HCT116 (cell line): ENCODE results near the gene MEGF6. TPM values are rescaled to one million over a fixed set of nuclear protein-coding genes. Genes with fewer than 3 reads are reported as not detected.

ENCODE experiments used
- ATAC-seq: fragments of 200-7000 bp; cut with Tn5 transposase; 2 replicates; pipeline ENCODE4 v1.9.1; 2020; ENCODE audit warnings: mild to moderate bottlenecking, moderate library complexity
- BruUV-seq: library from RNA; stranded (reverse); fragments of 400-500 nt; replicated peaks from 2 replicates; lab custom pipeline; 2021; lab: Mats Ljungman, UMichigan
- CTCF ChIA-PET: fragments of 300-600 bp; sonication (Branson Sonifier 250); formaldehyde crosslinking; loops from one replicate; lab custom pipeline; 2021; ENCODE audit warnings: antibody characterized with exemption; lab: Charles Lee
- POLR2A ChIA-PET: fragments of 300-600, 350-600 bp; sonication (Branson Sonifier 250); formaldehyde crosslinking; loops from one replicate; lab custom pipeline; 2021; ENCODE audit warnings: antibody characterized with exemption; lab: Charles Lee
- RAD21 ChIA-PET, 2 experiments: fragments of 300-600 bp; sonication (Branson Sonifier 250); formaldehyde crosslinking; loops; one replicate each; lab custom pipeline; 2023; ENCODE audit warnings: low total read pairs in 2 of 2; ENCODE audit not compliant: uncharacterized antibody in 2 of 2, unreplicated experiment in 2 of 2, low non-redundant PET in 1 of 2; lab: Charles Lee
- DNase-seq: peaks from one replicate; pipeline ENCODE4 v3.0.0-alpha.2; 2010; ENCODE audit warnings: low read depth, low spot score
- H2AFZ ChIP-seq: fragments of 200-600 bp; shearing (Covaris generic), sonication (generic); 2 replicates; pipeline ENCODE4 v1.6.1; 2017; ENCODE audit warnings: low read depth, mixed run types, mixed read lengths, antibody characterized with exemption, low read length; ENCODE audit not compliant: poor library complexity, severe bottlenecking
- H3K27ac ChIP-seq: 2 replicates; pipeline ENCODE4 v1.5.1; 2012; ENCODE audit warnings: low read depth, low read length
- H3K27me3 ChIP-seq: fragments of 200-600 bp; sonication (generic); 2 replicates; pipeline ENCODE4 v1.6.1; 2016; ENCODE audit warnings: mixed run types, low read length, mixed read lengths; ENCODE audit not compliant: insufficient read depth
- H3K36me3 ChIP-seq, 2 experiments: fragments of 200-500 bp in 1 of 2; fragments of 200-600 bp in 1 of 2; sonication (Bioruptor generic) in 1 of 2; sonication (generic) in 1 of 2; 2 replicates each; pipeline versions ENCODE4 v1.5.1 to v1.6.1; 2014 to 2016; ENCODE audit warnings: low read length in 2 of 2, inconsistent platforms in 1 of 2, mixed read lengths in 1 of 2, mixed run types in 1 of 2; ENCODE audit not compliant: insufficient read depth in 2 of 2, control insufficient read depth in 1 of 2
- H3K4me1 ChIP-seq, 2 experiments: fragments of 200-600 bp in 1 of 2; sonication (generic) in 1 of 2; 2 replicates each; pipeline versions ENCODE4 v1.5.1 to v1.6.1; 2012 to 2017; ENCODE audit warnings: low read length in 2 of 2, inconsistent platforms in 1 of 2, mild to moderate bottlenecking in 1 of 2, mixed read lengths in 1 of 2, mixed run types in 1 of 2, moderate library complexity in 1 of 2; ENCODE audit not compliant: insufficient read depth in 2 of 2, control insufficient read depth in 1 of 2
- H3K4me2 ChIP-seq: fragments of 200-600 bp; sonication (generic); 2 replicates; pipeline ENCODE4 v1.6.1; 2017; ENCODE audit warnings: mixed run types, low read length, mixed read lengths
- H3K4me3 ChIP-seq, 2 experiments: fragments of 200-600 bp in 1 of 2; sonication (generic) in 1 of 2; replicated peaks in 1 of 2; 2 replicates each; pipeline ENCODE4 v1.5.1; 2011 to 2016; ENCODE audit warnings: low read length in 2 of 2, control low read depth in 1 of 2, low read depth in 1 of 2, mild to moderate bottlenecking in 1 of 2, mixed read lengths in 1 of 2, mixed run types in 1 of 2
- H3K79me2 ChIP-seq: fragments of 200-600 bp; sonication (generic); 2 replicates; pipeline ENCODE4 v1.6.1; 2017; ENCODE audit warnings: mild to moderate bottlenecking, mixed run types, low read length, moderate library complexity, mixed read lengths; ENCODE audit not compliant: insufficient read depth
- H3K9ac ChIP-seq: fragments of 200-600 bp; sonication (generic); 2 replicates; pipeline ENCODE4 v1.6.1; 2016; ENCODE audit warnings: low read length, mixed read lengths
- H3K9me2 ChIP-seq: fragments of 200-600 bp; sonication (generic), shearing (Covaris generic); 2 replicates; pipeline ENCODE4 v1.6.1; 2017; ENCODE audit warnings: mixed run types, mild to moderate bottlenecking, moderate library complexity; ENCODE audit not compliant: insufficient read depth
- H3K9me3 ChIP-seq, 2 experiments: fragments of 200-500 bp in 1 of 2; fragments of 200-600 bp in 1 of 2; sonication (Bioruptor generic) in 1 of 2; sonication (generic) in 1 of 2; 2 replicates each; pipeline ENCODE4 v1.6.1; 2014 to 2017; ENCODE audit warnings: low read length in 2 of 2, mixed read lengths in 2 of 2, inconsistent platforms in 1 of 2, low read depth in 1 of 2, mild to moderate bottlenecking in 1 of 2, mixed run types in 1 of 2, moderate library complexity in 1 of 2; ENCODE audit not compliant: control insufficient read depth in 1 of 2, insufficient read depth in 1 of 2
- H4K20me1 ChIP-seq: fragments of 200-600 bp; sonication (generic), shearing (Covaris generic); 2 replicates; pipeline ENCODE4 v1.6.1; 2017; ENCODE audit warnings: mixed run types, mild to moderate bottlenecking, moderate library complexity; ENCODE audit not compliant: insufficient read depth
- CBX3 ChIP-seq: IDR thresholded peaks from 2 replicates; pipeline ENCODE4 v1.6.1; 2012; ENCODE audit warnings: low read depth
- EGR1 ChIP-seq: IDR thresholded peaks from 2 replicates; pipeline ENCODE4 v1.6.1; 2012; ENCODE audit warnings: low read depth
- EZH2phosphoT487 ChIP-seq: fragments of 200-600 bp; IDR thresholded peaks from 2 replicates; pipeline ENCODE4 v1.6.1; 2018; ENCODE audit warnings: antibody characterized with exemption, borderline replicate concordance
- POLR2A ChIP-seq: IDR thresholded peaks from 2 replicates; pipeline ENCODE4 v1.7.0; 2011; ENCODE audit warnings: borderline replicate concordance; ENCODE audit not compliant: insufficient read depth, insufficient read length; ENCODE audit errors: extremely low read depth
- POLR2AphosphoS5 ChIP-seq: IDR thresholded peaks from 2 replicates; pipeline ENCODE4 v1.6.1; 2011; ENCODE audit warnings: mild to moderate bottlenecking, low read depth, low read length, moderate library complexity
- RAD21 ChIP-seq: IDR thresholded peaks from 2 replicates; pipeline ENCODE4 v1.6.1; 2012; ENCODE audit warnings: low read depth, mild to moderate bottlenecking
- REST ChIP-seq: IDR thresholded peaks from 2 replicates; pipeline ENCODE4 v1.6.1; 2012; ENCODE audit warnings: low read depth
- SRF ChIP-seq: IDR thresholded peaks from 2 replicates; pipeline ENCODE4 v1.6.1; 2012; ENCODE audit warnings: low read depth
- TCF7L2 ChIP-seq: IDR thresholded peaks from 2 replicates; pipeline ENCODE4 v1.7.0; 2011; ENCODE audit warnings: borderline replicate concordance, inconsistent platforms; ENCODE audit not compliant: insufficient read depth, insufficient read length; ENCODE audit errors: extremely low read depth
- YY1 ChIP-seq: IDR thresholded peaks from 2 replicates; pipeline ENCODE4 v1.6.1; 2011; ENCODE audit warnings: low read length, low read depth, moderate library complexity, mild to moderate bottlenecking; ENCODE audit not compliant: insufficient replicate concordance; ENCODE audit errors: extremely low read depth
- ZNF274 ChIP-seq: fragments of 200-500 bp; sonication (Bioruptor generic); IDR thresholded peaks from 2 replicates; pipeline ENCODE4 v1.6.1; 2014; ENCODE audit warnings: mild to moderate bottlenecking, low read depth, low read length, inconsistent platforms
- intact Hi-C: fragments of 100-400 bp; cut with micrococcal nuclease; formaldehyde crosslinking; loops from 2 replicates; pipeline ENCODE4 v1.10.0; 2022
- total RNA-seq: library from RNA; stranded (reverse); gene quantifications from one replicate; pipeline ENCODE4 v1.2.1, GENCODE V29; 2021; ENCODE audit not compliant: unreplicated experiment
- TF ChIP-seq, protein P1 (sequence below): IDR thresholded peaks from 2 replicates; pipeline ENCODE4 v1.6.1; 2012
- TF ChIP-seq, protein P2 (sequence below): IDR thresholded peaks from 2 replicates; pipeline ENCODE4 v1.6.1; 2012

MEGF6 gene
- total RNA-seq, 1 experiment from 2014 or later = 47.6 TPM

- ChIA-PET POLR2A (no interaction called here), CTCF (no interaction called here), RAD21 (no interaction called here)
- Histone ChIP-seq H3K79me2 (peaks cover 15% of the 10 kb centered on the region), H3K9ac (no peak overlapping the region), H3K27ac (peak overlapping the region; percentile 1; the same call in 1 of the 2 replicates), H3K4me2 (peak overlapping the region; percentile 51), H3K9me3 (no peaks in the 10 kb centered on the region), H3K4me3 (no peak overlapping the region), H2AFZ (no peak overlapping the region), H4K20me1 (no peaks in the 10 kb centered on the region), H3K9me2 (no peaks in the 10 kb centered on the region), H3K27me3 (no peaks in the 10 kb centered on the region), H3K4me1 (peaks cover 19 to 34% of the 10 kb centered on the region in 2 experiments), H3K36me3 (no peaks in the 10 kb centered on the region)
- ATAC-seq = no peak
- no peak for TF ChIP-seq CBX3
- DNase-seq = no peak
- intact Hi-C loops = no loop called here
- no TSS peak for BruUV-seq
Observed at GRCh38 chr1:3459051-3459908, 152.0 kb downstream of the MEGF6 start.

DNA sequence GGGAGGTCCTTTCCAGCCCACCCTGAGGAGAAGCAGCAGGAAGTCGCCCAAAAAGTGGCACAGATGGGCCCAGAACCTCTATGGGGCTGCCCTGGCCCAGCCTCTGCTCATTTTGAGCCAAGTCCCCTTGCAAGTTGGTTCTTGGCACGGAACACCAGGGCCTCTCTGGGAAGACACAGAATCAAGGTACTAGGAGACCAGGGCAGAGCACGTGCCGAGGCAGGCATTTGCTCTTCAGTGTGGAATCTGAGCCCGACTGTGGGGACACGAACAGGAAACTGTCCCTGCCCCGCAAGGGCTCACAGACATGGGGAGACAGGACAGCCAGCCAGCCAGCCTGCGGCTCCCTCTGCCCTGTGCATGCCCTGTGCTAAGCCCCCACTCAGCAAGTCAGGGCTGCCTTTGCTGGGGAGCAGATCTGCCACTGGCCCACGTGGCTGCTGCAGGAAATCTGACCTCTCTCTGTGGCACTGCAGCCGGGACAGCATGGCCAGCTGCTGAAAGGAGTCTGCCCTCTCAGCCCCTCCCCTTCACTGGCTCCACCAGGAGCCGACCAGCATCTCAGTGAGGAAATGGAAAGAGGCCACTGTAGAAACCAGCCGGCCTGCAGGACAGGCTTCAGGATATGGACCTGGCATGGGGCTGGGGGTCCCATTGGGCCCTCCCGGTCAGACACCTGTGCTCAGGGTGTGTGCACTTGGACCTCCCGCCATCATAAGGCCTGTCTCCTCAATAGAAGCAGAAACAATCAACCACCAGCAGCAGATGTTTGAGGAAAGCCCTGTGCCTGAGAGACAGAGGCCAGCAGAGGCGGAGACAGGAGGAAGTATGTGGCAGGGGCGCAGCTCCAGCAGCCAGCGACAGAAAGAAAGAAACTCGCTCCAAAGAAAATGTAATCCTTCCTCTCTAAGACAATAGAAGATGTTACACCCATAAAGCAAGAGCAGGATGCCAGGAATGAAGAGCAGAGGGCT is 153.1 kb downstream of the MEGF6 start:
- Histone ChIP-seq H3K9me2 (no peaks in the 10 kb centered on the region), H4K20me1 (no peaks in the 10 kb centered on the region), H3K36me3 (no peaks in the 10 kb centered on the region), H3K9me3 (no peaks in the 10 kb centered on the region), H2AFZ (no peak overlapping the region), H3K9ac (no peak overlapping the region), H3K79me2 (peaks cover 15% of the 10 kb centered on the region), H3K4me3 (no peak overlapping the region), H3K27ac (no peak overlapping the region), H3K27me3 (no peaks in the 10 kb centered on the region), H3K4me1 (peaks cover 28 to 45% of the 10 kb centered on the region in 2 experiments), H3K4me2 (no peak overlapping the region)
- intact Hi-C loops = no loop called here
- no TSS peak for BruUV-seq
- ChIA-PET CTCF (no interaction called here), POLR2A (no interaction called here), RAD21 (no interaction called here)
- no peak for DNase-seq
- no peak for ATAC-seq
- TF ChIP-seq EZH2phosphoT487 = no peak
- TF ChIP-seq REST = no peak
- TF ChIP-seq, protein P1, sequence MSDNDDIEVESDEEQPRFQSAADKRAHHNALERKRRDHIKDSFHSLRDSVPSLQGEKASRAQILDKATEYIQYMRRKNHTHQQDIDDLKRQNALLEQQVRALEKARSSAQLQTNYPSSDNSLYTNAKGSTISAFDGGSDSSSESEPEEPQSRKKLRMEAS = no peak
- TF ChIP-seq TCF7L2 = no peak
- no peak for TF ChIP-seq SRF
- TF ChIP-seq ZNF274 = no peak
- no peak for TF ChIP-seq POLR2AphosphoS5
- no peak for TF ChIP-seq POLR2A
- TF ChIP-seq CBX3 = no peak
- TF ChIP-seq EGR1 = no peak
- TF ChIP-seq YY1 = no peak
- no peak for TF ChIP-seq RAD21
- TF ChIP-seq, protein P2, sequence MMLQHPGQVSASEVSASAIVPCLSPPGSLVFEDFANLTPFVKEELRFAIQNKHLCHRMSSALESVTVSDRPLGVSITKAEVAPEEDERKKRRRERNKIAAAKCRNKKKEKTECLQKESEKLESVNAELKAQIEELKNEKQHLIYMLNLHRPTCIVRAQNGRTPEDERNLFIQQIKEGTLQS = no peak
